K562 (cell line): ENCODE measurements around the gene NOD1. TPM values are rescaled to one million over a fixed set of nuclear protein-coding genes. Genes with fewer than 3 reads are reported as not detected.

Experiments
- AFF1 ChIP-seq, 2 experiments: fragments of 450-650 bp; IDR thresholded peaks; 2 replicates each; pipeline ENCODE4 v1.6.1; 2018; ENCODE audit warnings: mild to moderate bottlenecking in 2 of 2, low read depth in 1 of 2; ENCODE audit not compliant: partially characterized antibody in 2 of 2
- E2F8 ChIP-seq: fragments of 450-650 bp; IDR thresholded peaks from 2 replicates; pipeline ENCODE4 v1.7.1; 2018; ENCODE audit warnings: mild to moderate bottlenecking, low read depth; ENCODE audit not compliant: partially characterized antibody
- FIP1L1 ChIP-seq: fragments of 200-400 bp; formaldehyde crosslinking; IDR thresholded peaks from 2 replicates; pipeline ENCODE4 v1.6.1; 2018; ENCODE audit warnings: mild to moderate bottlenecking, low read depth, low read length; ENCODE audit not compliant: poor library complexity, severe bottlenecking
- HMG20B ChIP-seq: fragments of 250-450 bp; sonication (Bioruptor Pico); IDR thresholded peaks from 2 replicates; pipeline ENCODE4 v1.5.0; 2021; ENCODE audit warnings: mild to moderate bottlenecking
- KAT8 ChIP-seq: fragments of 450-650 bp; IDR thresholded peaks from 2 replicates; pipeline ENCODE4 v1.6.1; 2016; ENCODE audit warnings: low read depth, mild to moderate bottlenecking
- KDM2B ChIP-seq: fragments of 250-450 bp; sonication (Bioruptor Pico); IDR thresholded peaks from 2 replicates; pipeline ENCODE4 v1.8.0; 2021; ENCODE audit warnings: mild to moderate bottlenecking, moderate library complexity
- KLF16 ChIP-seq: IDR thresholded peaks from 2 replicates; pipeline ENCODE4 v1.6.1; 2016; ENCODE audit warnings: antibody characterized with exemption
- MBD2 ChIP-seq: sonication (generic); IDR thresholded peaks from 2 replicates; pipeline ENCODE4 v1.6.1; 2016; ENCODE audit warnings: low read depth, borderline replicate concordance
- MYNN ChIP-seq, 2 experiments: sonication (generic); formaldehyde crosslinking in 1 of 2; IDR thresholded peaks; 2 replicates each; pipeline versions ENCODE4 v1.5.0 to v1.6.1; 2016 to 2020; ENCODE audit warnings: antibody characterized with exemption in 1 of 2, missing genetic modification reagents in 1 of 2
- NBN ChIP-seq: fragments of 450-650 bp; IDR thresholded peaks from 2 replicates; pipeline ENCODE4 v1.6.1; 2016; ENCODE audit warnings: low read depth, mild to moderate bottlenecking
- PHTF2 ChIP-seq: fragments of 250-450 bp; sonication (Bioruptor Pico); IDR thresholded peaks from 2 replicates; pipeline ENCODE4 v1.5.0; 2021; ENCODE audit warnings: mild to moderate bottlenecking
- PML ChIP-seq: IDR thresholded peaks from 2 replicates; pipeline ENCODE4 v1.6.1; 2012; ENCODE audit warnings: low read length, inconsistent platforms
- PREB ChIP-seq: sonication (generic); formaldehyde crosslinking; IDR thresholded peaks from 2 replicates; pipeline ENCODE4 v1.8.1; 2023; ENCODE audit warnings: mild to moderate bottlenecking, missing genetic modification reagents
- SMARCE1 ChIP-seq: fragments of 450-650 bp; IDR thresholded peaks from 2 replicates; pipeline ENCODE4 v1.7.1; 2016; ENCODE audit warnings: mild to moderate bottlenecking
- TCF15 ChIP-seq: fragments of 250-450 bp; sonication (Bioruptor Pico); IDR thresholded peaks from 2 replicates; pipeline ENCODE4 v1.8.0; 2022; ENCODE audit warnings: moderate library complexity, mild to moderate bottlenecking, inconsistent platforms
- THAP7 ChIP-seq: fragments of 250-450 bp; sonication (Bioruptor Pico); IDR thresholded peaks from 2 replicates; pipeline ENCODE4 v1.5.0; 2021
- ZBTB1 ChIP-seq: sonication (generic); formaldehyde crosslinking; IDR thresholded peaks from 2 replicates; pipeline ENCODE4 v1.8.1; 2023; ENCODE audit warnings: missing genetic modification reagents, low read depth, mild to moderate bottlenecking, borderline replicate concordance
- ZNF589 ChIP-seq: fragments of 200-800 bp; sonication (Bioruptor generic); IDR thresholded peaks from 2 replicates; pipeline ENCODE4 v1.6.1; 2016; ENCODE audit warnings: low read depth, missing genetic modification characterization, missing compliant biosample characterization
- ZSCAN32 ChIP-seq: fragments of 450-650 bp; formaldehyde crosslinking; IDR thresholded peaks from 2 replicates; pipeline ENCODE4 v1.4.0; 2020; ENCODE audit warnings: mild to moderate bottlenecking, moderate library complexity
- polyA plus RNA-seq, 8 experiments: library from polyadenylated mRNA; depleted of rRNA in 4 of 8; stranded (reverse) in 5 of 8; unstranded in 3 of 8; fragments of >200 nt; fragmentation: Nextera tagmentation in 2 of 8; fragmentation: Illumina TruSeq in 1 of 8; extraction: Ambion mirVana in 2 of 8; extraction: Trizol in 1 of 8; gene quantifications; 2 replicates each; pipeline versions ENCODE4 v1.2.1 to v1.2.3, GENCODE V29; 2011 to 2014; ENCODE audit warnings: inconsistent platforms in 1 of 8, missing spikeins in 1 of 8
- total RNA-seq, 7 experiments: library from RNA; depleted of rRNA in 6 of 7; stranded (reverse); fragments of >200 nt in 6 of 7; fragmentation: Illumina TruSeq in 2 of 7; extraction: Trizol in 2 of 7; gene quantifications; 2 replicates each; pipeline versions ENCODE4 v1.2.1 to v1.2.3, GENCODE V29; 2011 to 2021; ENCODE audit warnings: low replicate concordance in 1 of 7

Gene NOD1
- total and polyA plus RNA-seq, 9 of the 15 experiments (the other 6 are each of a cell fraction or from before 2014, with no cell fraction given): 0.34 to 7.1 (median 4.7) TPM

- TF ChIP-seq E2F8 (peak; percentile 98), MBD2 (peak; percentile 96), KLF16 (no peak), AFF1 (IDR thresholded peaks at IDR 0.05; ENCODE audit: low read depth in 1 of 2, partially characterized antibody in 2 of 2) (no peak), PML (peak; percentile 77), ZBTB1 (CRISPR knock-in tag) (peak; percentile 43; the same call in 1 of the 2 replicates), PREB (CRISPR knock-in tag) (no peak), HMG20B (CRISPR knock-in tag) (no peak), NBN (peak; percentile 61; the same call in 1 of the 2 replicates), KAT8 (no peak), ZSCAN32 (CRISPR knock-in tag) (no peak), THAP7 (CRISPR knock-in tag) (no peak), SMARCE1 (no peak), TCF15 (CRISPR knock-in tag) (no peak), ZNF589 (CRISPR knock-in tag) (peak; percentile 60), KDM2B (CRISPR knock-in tag) (no peak), PHTF2 (CRISPR knock-in tag) (no peak), FIP1L1 (no peak), MYNN (IDR thresholded peaks at IDR 0.05) (no peak), MYNN (CRISPR knock-in tag; IDR thresholded peaks at IDR 0.05) (no peak)
Measured at GRCh38 chr7:30504301-30505173, 26.0 kb upstream of the NOD1 start, which contains the start of gene GGCT (continued).
